GM12878 (cell line): ENCODE results near the gene DXO. TPM values are rescaled to one million over a fixed set of nuclear protein-coding genes. Genes with fewer than 3 reads are reported as not detected.

ENCODE experiments used
- ATAC-seq: fragments of 200-7000 bp; cut with Tn5 transposase; 3 replicates; pipeline ENCODE4 v1.9.1; 2020; ENCODE audit warnings: mild to moderate bottlenecking, moderate library complexity
- BruUV-seq: library from RNA; stranded (reverse); fragments of 400-500 nt; replicated peaks from 2 replicates; lab custom pipeline; 2021; lab: Mats Ljungman, UMichigan
- CTCF ChIA-PET: fragments of 300-600 bp; sonication (Branson Sonifier 250); formaldehyde crosslinking; extraction: SDS; loops from one replicate; lab custom pipeline; 2021; ENCODE audit warnings: inconsistent platforms; lab: Yijun Ruan, JAX
- POLR2A ChIA-PET: fragments of 350-600 bp; formaldehyde crosslinking; extraction: SDS; loops from one replicate; lab custom pipeline; 2021; ENCODE audit warnings: inconsistent platforms; lab: Charles Lee
- RAD21 ChIA-PET: fragments of 300-600 bp; sonication (Branson Sonifier 250); formaldehyde crosslinking; loops from one replicate; lab custom pipeline; 2023; ENCODE audit warnings: antibody characterized with exemption; ENCODE audit not compliant: unreplicated experiment; lab: Charles Lee
- SMC1A ChIA-PET: fragments of 300-600 bp; sonication (Branson Sonifier 250); formaldehyde crosslinking; loops from one replicate; lab custom pipeline; 2023; ENCODE audit not compliant: unreplicated experiment, uncharacterized antibody; lab: Charles Lee
- DNase-seq: peaks from one replicate; pipeline ENCODE4 v3.0.0-alpha.2; 2011; ENCODE audit warnings: low read depth, low spot score
- FAIRE-seq: peaks from 3 replicates; lab custom pipeline; 2011; peaks lifted over from hg19 to GRCh38; lab: Jason Lieb, UNC
- H2AFZ ChIP-seq: 2 replicates; pipeline ENCODE4 v1.6.0; 2011; ENCODE audit warnings: low read depth, low read length, control low read depth; ENCODE audit not compliant: control insufficient read depth
- H3K27ac ChIP-seq: 2 replicates; pipeline ENCODE4 v1.5.1; 2011; ENCODE audit warnings: control low read depth; ENCODE audit not compliant: control insufficient read depth, insufficient read depth
- H3K27me3 ChIP-seq, 2 experiments: replicated peaks in 1 of 2; 2 replicates each; pipeline versions ENCODE4 v1.6.0 to v1.6.1; 2011; ENCODE audit warnings: low read length in 1 of 2; ENCODE audit not compliant: control insufficient read depth in 2 of 2, insufficient read depth in 2 of 2
- H3K36me3 ChIP-seq, 2 experiments: 2 replicates each; pipeline ENCODE4 v1.5.1; 2011; ENCODE audit warnings: low read length in 1 of 2; ENCODE audit not compliant: control insufficient read depth in 2 of 2, insufficient read depth in 2 of 2
- H3K4me1 ChIP-seq: 2 replicates; pipeline ENCODE4 v1.6.1; 2011; ENCODE audit warnings: mild to moderate bottlenecking, low read length, moderate library complexity, mixed read lengths; ENCODE audit not compliant: control insufficient read depth, insufficient read depth
- H3K4me2 ChIP-seq: 2 replicates; pipeline ENCODE4 v1.6.0; 2011; ENCODE audit warnings: control low read depth; ENCODE audit not compliant: control insufficient read depth, insufficient read depth
- H3K4me3 ChIP-seq: fragments of 200-600 bp; sonication (generic); 2 replicates; pipeline ENCODE4 v1.5.1; 2016
- H3K79me2 ChIP-seq: 2 replicates; pipeline ENCODE4 v1.6.0; 2011; ENCODE audit warnings: low read length; ENCODE audit not compliant: control insufficient read depth, insufficient read depth
- H3K9ac ChIP-seq: 2 replicates; pipeline ENCODE4 v1.8.0; 2011; ENCODE audit warnings: low read length, control low read depth, mixed read lengths; ENCODE audit not compliant: control insufficient read depth, insufficient read depth
- H3K9me3 ChIP-seq: replicated peaks from 3 replicates; pipeline ENCODE4 v1.5.1; 2011; ENCODE audit warnings: mild to moderate bottlenecking, low read length; ENCODE audit not compliant: control insufficient read depth, insufficient read depth
- H4K20me1 ChIP-seq: 2 replicates; pipeline ENCODE4 v1.6.0; 2011; ENCODE audit not compliant: control insufficient read depth, insufficient read depth
- EGR1 ChIP-seq, 2 experiments: IDR thresholded peaks; 1 replicate in 1 of 2; 2 replicates in 1 of 2; pipeline ENCODE4 v1.6.1; 2011 to 2012; ENCODE audit warnings: low read depth in 2 of 2, low read length in 2 of 2, borderline replicate concordance in 1 of 2, mild to moderate bottlenecking in 1 of 2, moderate library complexity in 1 of 2
- FOXM1 ChIP-seq: IDR thresholded peaks from 2 replicates; pipeline ENCODE4 v1.6.1; 2012; ENCODE audit warnings: low read depth, mild to moderate bottlenecking, inconsistent platforms, low read length, moderate library complexity
- GABPA ChIP-seq: IDR thresholded peaks from 2 replicates; pipeline ENCODE4 v1.6.1; 2014; ENCODE audit warnings: antibody characterized with exemption, low read depth, mild to moderate bottlenecking, inconsistent platforms
- HDGF ChIP-seq: fragments of 450-650 bp; IDR thresholded peaks from 2 replicates; pipeline ENCODE4 v1.6.1; 2016; ENCODE audit warnings: antibody characterized with exemption
- JUNB ChIP-seq: IDR thresholded peaks from 2 replicates; pipeline ENCODE4 v1.6.1; 2016; ENCODE audit warnings: antibody characterized with exemption, mild to moderate bottlenecking
- KAT2A ChIP-seq: conservative IDR thresholded peaks from 2 replicates; pipeline ENCODE4 v1.6.1; 2011; ENCODE audit warnings: low read depth, low read length; ENCODE audit not compliant: control insufficient read depth
- KLF5 ChIP-seq: fragments of 450-650 bp; IDR thresholded peaks from 2 replicates; pipeline ENCODE4 v1.6.1; 2014; ENCODE audit warnings: mild to moderate bottlenecking; ENCODE audit not compliant: partially characterized antibody
- MEF2A ChIP-seq: IDR thresholded peaks from 2 replicates; pipeline ENCODE4 v1.6.1; 2011; ENCODE audit warnings: low read depth, mild to moderate bottlenecking, low read length, moderate library complexity; ENCODE audit not compliant: insufficient read depth
- MXI1 ChIP-seq: fragments of 150-350 bp; IDR thresholded peaks from 2 replicates; pipeline ENCODE4 v1.6.1; 2011; ENCODE audit warnings: low read depth, mild to moderate bottlenecking, inconsistent platforms, low read length, improper control_type of control experiment
- RELA ChIP-seq: fragments of 450-650 bp; IDR thresholded peaks from 2 replicates; pipeline ENCODE4 v1.8.0; 2014; ENCODE audit warnings: borderline replicate concordance; ENCODE audit not compliant: partially characterized antibody
- RUNX3 ChIP-seq: IDR thresholded peaks from 2 replicates; pipeline ENCODE4 v1.6.1; 2012; ENCODE audit warnings: low read length, inconsistent platforms
- SP1 ChIP-seq: IDR thresholded peaks from one replicate; pipeline ENCODE4 v1.6.1; 2011; ENCODE audit warnings: low read depth, low read length
- WRNIP1 ChIP-seq: IDR thresholded peaks from 2 replicates; pipeline ENCODE4 v1.6.1; 2011; ENCODE audit warnings: low read depth, low read length, improper control_type of control experiment, borderline replicate concordance
- WGBS: methylation state at CpG from one replicate; pipeline ENCODE4 v1.1.6; 2016; ENCODE audit warnings: low lambda C conversion rate; ENCODE audit not compliant: insufficient replicate concordance, insufficient coverage; ENCODE audit errors: missing lambda C conversion rate; 5-methylcytosine and 5-hydroxymethylcytosine counted together
- in situ Hi-C: fragments of 300-500 bp; cut with MboI; formaldehyde crosslinking; loops from 9 replicates; pipeline ENCODE4 v1.14.3; 2018; ENCODE audit warnings: mixed read lengths
- intact Hi-C: fragments of 100-400 bp; cut with micrococcal nuclease; formaldehyde crosslinking; loops from one replicate; pipeline ENCODE4 v1.14.2; 2022; ENCODE audit not compliant: unreplicated experiment
- polyA plus RNA-seq, 11 experiments: library from polyadenylated mRNA; depleted of rRNA in 4 of 11; unstranded in 6 of 11; stranded (reverse) in 5 of 11; fragments of >200 nt; fragmentation: Nextera tagmentation in 4 of 11; fragmentation: Illumina TruSeq in 1 of 11; extraction: Ambion mirVana in 4 of 11; extraction: Trizol in 1 of 11; gene quantifications; 1 replicate in 1 of 11; 2 replicates in 10 of 11; pipeline versions ENCODE4 v1.2.1 to v1.2.3, GENCODE V29; 2011 to 2016; ENCODE audit warnings: inconsistent platforms in 2 of 11, missing spikeins in 2 of 11, low read depth in 1 of 11
- total RNA-seq, 4 experiments: library from RNA; depleted of rRNA in 3 of 4; stranded (reverse); fragments of >200 nt in 3 of 4; fragmentation: Illumina TruSeq in 1 of 4; extraction: Trizol in 1 of 4; gene quantifications; 2 replicates each; pipeline versions ENCODE4 v1.2.1 to v1.2.3, GENCODE V29; 2013 to 2021
- TF ChIP-seq, protein P1 (sequence below): fragments of 450-650 bp; formaldehyde crosslinking; IDR thresholded peaks from 2 replicates; pipeline ENCODE4 v1.4.0; 2020; ENCODE audit warnings: mild to moderate bottlenecking, moderate library complexity
- TF ChIP-seq, protein P2 (sequence below): IDR thresholded peaks from 2 replicates; pipeline ENCODE4 v1.6.1; 2012; ENCODE audit warnings: low read depth, low read length, improper control_type of control experiment
- TF ChIP-seq, protein P3 (sequence below): fragments of 450-650 bp; formaldehyde crosslinking; IDR thresholded peaks from 2 replicates; pipeline ENCODE4 v1.4.0; 2022; ENCODE audit warnings: mild to moderate bottlenecking, moderate library complexity

The DXO gene
- total and polyA plus RNA-seq, 10 of the 15 experiments (the other 5 are each of a cell fraction or from before 2014, with no cell fraction given), result 4.5 to 21.4 (median 16.3) TPM

DNA sequence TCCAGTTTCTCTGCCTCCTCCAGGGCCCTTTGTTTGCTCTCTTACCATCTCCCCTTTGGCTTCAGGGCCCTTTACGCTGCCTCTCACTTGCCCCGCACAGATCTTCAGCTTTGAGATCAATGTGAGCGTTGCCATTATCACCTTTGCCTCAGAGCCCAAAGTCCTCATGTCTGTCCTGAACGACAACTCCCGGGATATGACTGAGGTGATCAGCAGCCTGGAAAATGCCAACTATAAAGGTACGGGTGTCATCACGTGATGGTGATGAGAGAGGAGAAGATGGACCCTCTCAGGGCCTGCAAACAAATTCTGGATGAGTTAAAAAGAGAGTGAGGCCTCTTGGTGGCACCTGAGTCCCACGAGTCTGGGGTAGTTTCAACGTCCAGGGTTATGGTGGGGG is 36.1 kb downstream of the DXO start:
- Histone ChIP-seq H4K20me1 (no peaks in the 10 kb centered on the region), H3K4me3 (no peak overlapping the region), H3K27ac (no peak overlapping the region), H3K9me3 (no peaks in the 10 kb centered on the region), H3K4me2 (no peak overlapping the region), H3K36me3 (no peaks in the 10 kb centered on the region), H3K27me3 (peaks cover 0 to 2% of the 10 kb centered on the region in 2 experiments; a peak in 2 of 4 replicates), H2AFZ (no peak overlapping the region), H3K9ac (no peak overlapping the region), H3K79me2 (no peaks in the 10 kb centered on the region), H3K4me1 (no peaks in the 10 kb centered on the region)
- in situ Hi-C loops, result no loop called here
- ATAC-seq (no peak), FAIRE-seq (no peak), DNase-seq (no peak)
- RAD21 ChIA-PET, result no interaction called here
- 35% methylated on average over 9 of the region's 9 CpGs for WGBS
- SMC1A ChIA-PET, result interaction anchor here (0.7 to 1.1 kb wide), 2 partner anchors 10 to 113 kb away, joined by 3 to 5 read pairs; no protein-coding TSS in a partner anchor
- CTCF ChIA-PET, result interaction anchor here (0.7 to 1.0 kb wide), 2 partner anchors 10 to 24 kb away, joined by 3 read pairs; no protein-coding TSS in a partner anchor
- intact Hi-C loops, result no loop called here
- POLR2A ChIA-PET, result no interaction called here
- BruUV-seq, result no TSS peak
- TF ChIP-seq, protein P1, sequence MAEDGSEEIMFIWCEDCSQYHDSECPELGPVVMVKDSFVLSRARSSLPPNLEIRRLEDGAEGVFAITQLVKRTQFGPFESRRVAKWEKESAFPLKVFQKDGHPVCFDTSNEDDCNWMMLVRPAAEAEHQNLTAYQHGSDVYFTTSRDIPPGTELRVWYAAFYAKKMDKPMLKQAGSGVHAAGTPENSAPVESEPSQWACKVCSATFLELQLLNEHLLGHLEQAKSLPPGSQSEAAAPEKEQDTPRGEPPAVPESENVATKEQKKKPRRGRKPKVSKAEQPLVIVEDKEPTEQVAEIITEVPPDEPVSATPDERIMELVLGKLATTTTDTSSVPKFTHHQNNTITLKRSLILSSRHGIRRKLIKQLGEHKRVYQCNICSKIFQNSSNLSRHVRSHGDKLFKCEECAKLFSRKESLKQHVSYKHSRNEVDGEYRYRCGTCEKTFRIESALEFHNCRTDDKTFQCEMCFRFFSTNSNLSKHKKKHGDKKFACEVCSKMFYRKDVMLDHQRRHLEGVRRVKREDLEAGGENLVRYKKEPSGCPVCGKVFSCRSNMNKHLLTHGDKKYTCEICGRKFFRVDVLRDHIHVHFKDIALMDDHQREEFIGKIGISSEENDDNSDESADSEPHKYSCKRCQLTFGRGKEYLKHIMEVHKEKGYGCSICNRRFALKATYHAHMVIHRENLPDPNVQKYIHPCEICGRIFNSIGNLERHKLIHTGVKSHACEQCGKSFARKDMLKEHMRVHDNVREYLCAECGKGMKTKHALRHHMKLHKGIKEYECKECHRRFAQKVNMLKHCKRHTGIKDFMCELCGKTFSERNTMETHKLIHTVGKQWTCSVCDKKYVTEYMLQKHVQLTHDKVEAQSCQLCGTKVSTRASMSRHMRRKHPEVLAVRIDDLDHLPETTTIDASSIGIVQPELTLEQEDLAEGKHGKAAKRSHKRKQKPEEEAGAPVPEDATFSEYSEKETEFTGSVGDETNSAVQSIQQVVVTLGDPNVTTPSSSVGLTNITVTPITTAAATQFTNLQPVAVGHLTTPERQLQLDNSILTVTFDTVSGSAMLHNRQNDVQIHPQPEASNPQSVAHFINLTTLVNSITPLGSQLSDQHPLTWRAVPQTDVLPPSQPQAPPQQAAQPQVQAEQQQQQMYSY (CRISPR knock-in tag), result no peak
- TF ChIP-seq KLF5, result no peak
- no peak for TF ChIP-seq SP1
- TF ChIP-seq RUNX3, result no peak
- no peak for TF ChIP-seq MEF2A
- TF ChIP-seq MXI1, result no peak
- no peak for TF ChIP-seq EGR1 (IDR thresholded peaks at IDR 0.05; ENCODE audit: borderline replicate concordance in 1 of 2, low read depth in 2 of 2, low read length in 2 of 2)
- no peak for TF ChIP-seq KAT2A
- no peak for TF ChIP-seq JUNB
- TF ChIP-seq WRNIP1, result no peak
- TF ChIP-seq RELA, result no peak
- TF ChIP-seq GABPA, result no peak
- TF ChIP-seq HDGF, result no peak
- no peak for TF ChIP-seq FOXM1
- TF ChIP-seq, protein P2, sequence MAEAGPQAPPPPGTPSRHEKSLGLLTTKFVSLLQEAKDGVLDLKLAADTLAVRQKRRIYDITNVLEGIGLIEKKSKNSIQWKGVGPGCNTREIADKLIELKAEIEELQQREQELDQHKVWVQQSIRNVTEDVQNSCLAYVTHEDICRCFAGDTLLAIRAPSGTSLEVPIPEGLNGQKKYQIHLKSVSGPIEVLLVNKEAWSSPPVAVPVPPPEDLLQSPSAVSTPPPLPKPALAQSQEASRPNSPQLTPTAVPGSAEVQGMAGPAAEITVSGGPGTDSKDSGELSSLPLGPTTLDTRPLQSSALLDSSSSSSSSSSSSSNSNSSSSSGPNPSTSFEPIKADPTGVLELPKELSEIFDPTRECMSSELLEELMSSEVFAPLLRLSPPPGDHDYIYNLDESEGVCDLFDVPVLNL, result no peak
- TF ChIP-seq, protein P3, sequence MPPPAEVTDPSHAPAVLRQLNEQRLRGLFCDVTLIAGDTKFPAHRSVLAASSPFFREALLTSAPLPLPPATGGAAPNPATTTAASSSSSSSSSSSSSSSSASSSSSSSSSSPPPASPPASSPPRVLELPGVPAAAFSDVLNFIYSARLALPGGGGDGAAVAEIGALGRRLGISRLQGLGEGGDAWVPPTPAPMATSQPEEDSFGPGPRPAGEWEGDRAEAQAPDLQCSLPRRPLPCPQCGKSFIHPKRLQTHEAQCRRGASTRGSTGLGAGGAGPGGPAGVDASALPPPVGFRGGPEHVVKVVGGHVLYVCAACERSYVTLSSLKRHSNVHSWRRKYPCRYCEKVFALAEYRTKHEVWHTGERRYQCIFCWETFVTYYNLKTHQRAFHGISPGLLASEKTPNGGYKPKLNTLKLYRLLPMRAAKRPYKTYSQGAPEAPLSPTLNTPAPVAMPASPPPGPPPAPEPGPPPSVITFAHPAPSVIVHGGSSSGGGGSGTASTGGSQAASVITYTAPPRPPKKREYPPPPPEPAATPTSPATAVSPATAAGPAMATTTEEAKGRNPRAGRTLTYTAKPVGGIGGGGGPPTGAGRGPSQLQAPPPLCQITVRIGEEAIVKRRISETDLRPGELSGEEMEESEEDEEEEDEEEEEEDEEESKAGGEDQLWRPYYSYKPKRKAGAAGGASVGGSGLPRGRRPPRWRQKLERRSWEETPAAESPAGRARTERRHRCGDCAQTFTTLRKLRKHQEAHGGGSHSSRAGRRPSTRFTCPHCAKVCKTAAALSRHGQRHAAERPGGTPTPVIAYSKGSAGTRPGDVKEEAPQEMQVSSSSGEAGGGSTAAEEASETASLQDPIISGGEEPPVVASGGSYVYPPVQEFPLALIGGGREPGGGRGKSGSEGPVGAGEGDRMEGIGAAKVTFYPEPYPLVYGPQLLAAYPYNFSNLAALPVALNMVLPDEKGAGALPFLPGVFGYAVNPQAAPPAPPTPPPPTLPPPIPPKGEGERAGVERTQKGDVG, result no peak
